GM12801 (cell line): Measurements from ENCODE around the gene WWTR1.

ENCODE experiments used
- TF ChIP-seq, protein P1 (sequence below): IDR thresholded peaks from one replicate; pipeline ENCODE4 v1.5.1; 2011; ENCODE audit warnings: control low read depth; ENCODE audit not compliant: insufficient read length; ENCODE audit errors: extremely low read depth

Gene WWTR1

DNA sequence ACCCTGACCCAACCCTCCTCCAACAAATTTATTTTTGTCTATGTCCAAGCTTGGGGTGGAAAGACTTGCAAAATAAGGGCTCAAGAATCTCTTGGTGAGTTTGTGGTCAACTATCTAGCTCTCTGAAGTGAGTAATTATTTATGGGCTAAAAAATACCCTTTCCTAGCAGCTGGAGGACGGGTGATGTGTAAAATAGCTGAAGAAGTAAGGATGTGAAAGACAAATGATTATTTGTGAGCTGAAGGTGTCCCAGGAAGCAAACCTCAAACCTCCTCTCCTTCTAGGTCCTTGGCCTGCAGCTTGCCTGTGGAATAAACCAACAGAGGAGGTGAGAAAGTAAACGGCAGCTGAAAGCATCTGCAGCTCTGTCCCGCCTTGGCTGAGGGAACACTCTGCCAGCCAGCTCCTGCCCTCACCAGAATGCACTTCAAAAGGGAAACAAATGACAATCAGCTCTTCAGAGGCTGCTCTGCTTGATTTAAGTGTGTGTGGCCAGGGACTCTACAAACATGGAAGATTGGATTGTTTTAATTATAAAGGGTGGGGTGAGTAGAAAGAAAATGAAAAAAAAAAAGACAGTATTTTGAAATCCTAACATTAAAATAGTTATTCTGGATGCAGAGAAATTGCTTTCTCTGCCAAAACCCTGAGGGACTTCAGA lies 123.0 kb downstream of the WWTR1 start:
- TF ChIP-seq, protein P1, sequence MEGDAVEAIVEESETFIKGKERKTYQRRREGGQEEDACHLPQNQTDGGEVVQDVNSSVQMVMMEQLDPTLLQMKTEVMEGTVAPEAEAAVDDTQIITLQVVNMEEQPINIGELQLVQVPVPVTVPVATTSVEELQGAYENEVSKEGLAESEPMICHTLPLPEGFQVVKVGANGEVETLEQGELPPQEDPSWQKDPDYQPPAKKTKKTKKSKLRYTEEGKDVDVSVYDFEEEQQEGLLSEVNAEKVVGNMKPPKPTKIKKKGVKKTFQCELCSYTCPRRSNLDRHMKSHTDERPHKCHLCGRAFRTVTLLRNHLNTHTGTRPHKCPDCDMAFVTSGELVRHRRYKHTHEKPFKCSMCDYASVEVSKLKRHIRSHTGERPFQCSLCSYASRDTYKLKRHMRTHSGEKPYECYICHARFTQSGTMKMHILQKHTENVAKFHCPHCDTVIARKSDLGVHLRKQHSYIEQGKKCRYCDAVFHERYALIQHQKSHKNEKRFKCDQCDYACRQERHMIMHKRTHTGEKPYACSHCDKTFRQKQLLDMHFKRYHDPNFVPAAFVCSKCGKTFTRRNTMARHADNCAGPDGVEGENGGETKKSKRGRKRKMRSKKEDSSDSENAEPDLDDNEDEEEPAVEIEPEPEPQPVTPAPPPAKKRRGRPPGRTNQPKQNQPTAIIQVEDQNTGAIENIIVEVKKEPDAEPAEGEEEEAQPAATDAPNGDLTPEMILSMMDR = no peak

DNA sequence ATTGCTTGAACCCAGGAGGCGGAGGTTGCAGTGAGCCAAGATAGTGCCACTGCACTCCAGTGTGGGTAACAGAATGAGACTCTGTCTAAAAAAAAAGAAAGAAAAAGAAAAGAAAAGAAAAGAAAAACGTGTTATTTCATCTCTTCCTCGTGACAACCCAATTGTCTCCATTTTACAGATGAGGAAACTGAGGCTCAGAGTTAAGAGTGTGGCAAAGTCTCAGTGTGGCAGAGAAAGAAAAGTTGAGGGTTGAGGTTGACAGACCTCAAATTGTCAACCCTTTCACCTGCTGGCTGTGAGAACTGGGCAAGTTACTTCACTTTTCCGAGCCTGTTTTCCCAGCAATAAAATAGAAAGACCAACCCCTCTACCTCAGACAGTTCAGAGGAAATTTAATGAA lies 123.7 kb downstream of the WWTR1 start:
- TF ChIP-seq, protein P1 = no peak

DNA sequence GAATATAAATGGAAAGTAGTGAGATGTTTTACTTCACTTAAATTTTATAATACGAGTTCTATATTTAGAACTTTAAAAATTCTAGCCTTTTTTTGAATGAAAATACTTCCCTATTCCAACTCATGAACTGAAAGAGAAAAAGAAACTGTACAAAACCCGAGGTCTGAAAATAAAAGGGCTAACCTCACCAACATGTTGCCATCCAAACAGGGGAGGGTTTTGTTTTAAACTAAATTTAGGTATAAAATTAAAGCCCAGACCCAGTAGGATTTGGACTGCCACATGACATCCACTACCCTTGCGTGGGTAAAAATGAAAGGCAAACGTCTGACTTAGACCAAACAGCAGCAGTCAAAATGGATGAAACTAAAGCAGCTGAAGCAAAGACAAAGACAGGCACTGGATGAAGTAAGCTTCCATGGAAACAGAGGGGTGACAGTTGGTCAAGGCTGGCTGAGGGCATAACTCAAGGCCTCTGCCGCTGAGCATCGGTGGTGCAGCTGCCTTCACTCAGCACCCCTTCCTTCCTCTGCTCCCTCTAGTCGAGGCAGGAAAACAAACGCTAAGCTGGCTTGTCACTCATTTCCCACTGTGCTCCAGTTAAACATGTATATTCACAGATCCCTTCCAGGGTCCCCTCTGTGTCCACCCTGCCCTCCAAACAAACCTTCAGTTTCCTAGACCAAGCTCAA lies 125.2 kb downstream of the WWTR1 start:
- TF ChIP-seq, protein P1 = no peak

DNA sequence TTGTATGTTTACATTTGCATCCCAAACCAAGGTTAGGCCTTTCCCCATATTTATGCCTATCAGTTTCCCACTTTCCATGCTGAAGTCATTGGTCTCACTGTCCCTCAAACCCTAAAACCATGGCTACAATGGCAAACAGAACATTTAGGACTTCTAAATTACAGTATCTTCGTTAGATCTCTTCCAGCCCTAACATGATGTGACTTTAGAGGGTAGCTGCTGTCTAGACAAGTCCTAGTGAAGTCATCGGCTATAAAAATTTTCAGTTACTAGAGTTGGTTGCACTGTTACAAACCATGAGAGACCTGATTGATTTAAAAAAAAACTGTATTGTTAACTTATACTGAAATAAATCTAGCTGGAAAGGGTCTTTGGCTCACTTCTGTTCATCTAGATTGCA lies 128.7 kb downstream of the WWTR1 start:
- TF ChIP-seq, protein P1 = no peak

DNA sequence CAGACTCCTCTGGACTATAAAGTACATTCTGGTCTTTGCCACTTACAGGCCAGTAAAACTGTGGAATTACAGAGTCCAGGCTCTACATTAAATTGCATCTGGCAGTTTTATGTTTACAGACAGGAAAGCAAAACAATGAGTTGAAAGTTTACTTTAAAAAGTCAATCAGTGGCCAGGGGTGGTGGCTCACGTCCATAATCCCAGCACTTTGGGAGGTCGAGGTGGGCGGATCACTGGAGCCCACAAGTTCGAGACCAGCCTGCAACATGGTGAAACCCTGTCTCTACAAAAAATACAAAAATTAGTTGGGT lies 129.5 kb downstream of the WWTR1 start:
- TF ChIP-seq, protein P1 = no peak

DNA sequence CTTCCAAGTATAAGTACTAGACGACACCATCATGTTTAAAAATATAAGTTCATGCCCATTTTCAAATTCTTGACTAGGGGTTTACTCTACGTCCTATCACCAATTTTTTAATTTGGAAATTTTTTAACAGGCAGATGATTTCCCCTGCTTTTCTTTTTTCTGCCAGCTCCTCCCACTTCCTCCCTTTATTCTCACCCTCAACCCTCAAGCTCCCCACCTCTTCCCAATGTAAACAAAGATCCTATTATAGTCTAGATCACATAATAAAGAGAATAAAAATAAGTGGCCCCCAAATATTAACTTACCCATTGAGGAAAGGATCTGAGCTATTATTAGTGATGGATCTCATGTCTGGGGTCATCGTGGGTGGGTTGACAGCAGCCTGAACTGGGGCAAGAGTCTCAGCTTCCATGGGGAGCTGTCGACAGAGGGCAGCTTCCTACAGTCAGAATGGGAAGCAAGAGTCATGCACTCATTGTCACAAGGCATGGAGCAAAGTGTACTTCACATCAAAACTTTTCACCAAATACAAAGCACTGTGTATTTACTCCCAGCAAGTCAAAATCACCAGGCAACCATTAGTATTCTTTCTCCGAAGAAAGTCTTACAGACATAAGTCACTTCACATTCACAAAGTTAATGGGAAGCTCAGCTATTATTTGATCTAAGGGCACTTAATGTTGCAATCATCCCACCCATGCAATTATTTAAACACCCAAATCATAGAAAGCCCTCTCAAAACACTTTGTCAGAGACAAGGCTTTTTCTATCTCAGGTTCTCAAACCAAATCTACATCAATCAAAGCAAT lies 130.1 kb downstream of the WWTR1 start:
- TF ChIP-seq, protein P1 = no peak

DNA sequence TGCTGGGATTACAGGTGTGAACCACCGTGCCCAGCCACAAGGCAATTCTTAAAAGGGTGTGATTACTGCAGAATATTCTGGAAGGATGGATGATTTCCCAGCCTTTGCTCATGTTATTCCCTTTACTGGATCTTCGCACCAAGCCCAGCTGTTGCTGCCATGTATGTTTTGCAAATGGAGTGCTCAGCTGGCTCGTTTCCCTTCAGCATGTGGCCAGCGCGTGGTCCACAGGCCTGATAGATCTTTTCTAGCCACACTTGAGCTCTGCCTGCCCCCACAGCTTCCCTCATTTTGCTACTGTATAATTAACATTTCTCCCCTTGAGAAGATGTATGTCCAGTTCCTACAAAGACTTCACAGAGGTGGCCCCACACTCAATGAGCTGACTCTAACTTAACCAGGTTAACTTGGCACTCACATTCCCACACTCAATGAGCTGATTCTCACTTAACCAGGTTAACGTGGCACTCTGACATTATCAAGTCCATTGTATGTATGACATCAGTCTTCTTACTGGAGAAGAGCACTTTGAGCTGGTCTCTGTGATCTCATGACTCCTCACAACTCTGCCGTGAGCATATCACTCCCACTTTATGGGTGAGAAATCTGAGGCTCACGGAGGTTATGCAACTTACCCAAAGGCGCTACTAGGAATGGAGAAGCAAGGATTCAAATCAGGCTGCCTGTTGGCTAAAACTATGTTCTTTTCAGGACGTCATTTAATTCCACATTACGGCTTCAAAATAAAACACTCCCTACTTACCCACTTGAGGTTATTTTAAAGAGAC lies 134.1 kb downstream of the WWTR1 start:
- TF ChIP-seq, protein P1 = no peak
